Epithelial cell of esophagus (primary cell): ENCODE data around the gene SHTN1.

ENCODE experiments used
- DNase-seq: peaks from one replicate; pipeline ENCODE4 v3.0.0; 2010; ENCODE audit warnings: low read depth
- H3K4me3 ChIP-seq: 2 replicates; pipeline ENCODE4 v1.5.1; 2011; ENCODE audit warnings: mild to moderate bottlenecking, low read length, control low read depth
- TF ChIP-seq, protein P1 (sequence below): IDR thresholded peaks from 2 replicates; pipeline ENCODE4 v1.5.1; 2011; ENCODE audit warnings: low read depth, mild to moderate bottlenecking, low read length, control low read depth, inconsistent platforms; ENCODE audit not compliant: insufficient read depth; ENCODE audit errors: missing control alignments

SHTN1 gene

DNA sequence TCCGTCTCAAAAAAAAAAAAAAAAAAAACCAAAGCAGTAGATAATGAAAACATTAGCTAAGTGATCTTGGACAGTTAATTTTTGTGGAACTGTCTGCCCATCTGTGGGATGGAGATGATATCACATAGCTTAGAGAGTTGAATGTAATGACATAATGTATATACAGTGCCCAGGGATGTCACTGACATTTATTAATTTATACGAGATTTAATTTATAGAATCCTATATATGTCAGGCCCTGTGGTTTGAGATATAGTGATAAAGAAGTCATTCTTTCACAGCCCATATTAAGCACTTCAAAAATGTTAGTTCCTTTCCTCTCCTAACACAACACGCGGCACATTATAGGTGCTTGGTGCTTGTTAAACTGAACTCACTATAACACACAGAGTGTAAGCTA is 151.7 kb downstream of the SHTN1 start:
- TF ChIP-seq, protein P1, sequence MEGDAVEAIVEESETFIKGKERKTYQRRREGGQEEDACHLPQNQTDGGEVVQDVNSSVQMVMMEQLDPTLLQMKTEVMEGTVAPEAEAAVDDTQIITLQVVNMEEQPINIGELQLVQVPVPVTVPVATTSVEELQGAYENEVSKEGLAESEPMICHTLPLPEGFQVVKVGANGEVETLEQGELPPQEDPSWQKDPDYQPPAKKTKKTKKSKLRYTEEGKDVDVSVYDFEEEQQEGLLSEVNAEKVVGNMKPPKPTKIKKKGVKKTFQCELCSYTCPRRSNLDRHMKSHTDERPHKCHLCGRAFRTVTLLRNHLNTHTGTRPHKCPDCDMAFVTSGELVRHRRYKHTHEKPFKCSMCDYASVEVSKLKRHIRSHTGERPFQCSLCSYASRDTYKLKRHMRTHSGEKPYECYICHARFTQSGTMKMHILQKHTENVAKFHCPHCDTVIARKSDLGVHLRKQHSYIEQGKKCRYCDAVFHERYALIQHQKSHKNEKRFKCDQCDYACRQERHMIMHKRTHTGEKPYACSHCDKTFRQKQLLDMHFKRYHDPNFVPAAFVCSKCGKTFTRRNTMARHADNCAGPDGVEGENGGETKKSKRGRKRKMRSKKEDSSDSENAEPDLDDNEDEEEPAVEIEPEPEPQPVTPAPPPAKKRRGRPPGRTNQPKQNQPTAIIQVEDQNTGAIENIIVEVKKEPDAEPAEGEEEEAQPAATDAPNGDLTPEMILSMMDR = no peak
- DNase-seq = no peak
- H3K4me3 ChIP-seq = no peak overlapping the region

DNA sequence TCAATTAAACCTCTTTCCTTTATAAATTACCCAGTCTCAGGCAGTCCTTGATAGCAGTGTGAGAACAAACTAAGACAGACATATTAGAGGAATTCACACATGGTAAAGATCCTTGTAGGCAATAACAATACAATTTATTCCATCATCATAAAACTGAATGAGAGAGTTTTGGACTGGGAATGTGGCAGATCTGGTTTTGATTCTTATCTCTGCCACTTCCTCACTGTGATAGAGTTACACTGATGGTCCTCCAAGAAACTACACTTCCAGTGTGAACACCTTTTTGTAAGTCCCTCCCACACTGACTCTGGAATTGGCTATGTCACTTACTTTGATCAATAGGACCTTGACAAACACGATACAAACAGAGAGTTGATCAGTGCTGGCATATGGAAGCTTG is 152.7 kb downstream of the SHTN1 start:
- no peak for DNase-seq
- no peak overlapping the region for H3K4me3 ChIP-seq
- TF ChIP-seq, protein P1 = no peak

DNA sequence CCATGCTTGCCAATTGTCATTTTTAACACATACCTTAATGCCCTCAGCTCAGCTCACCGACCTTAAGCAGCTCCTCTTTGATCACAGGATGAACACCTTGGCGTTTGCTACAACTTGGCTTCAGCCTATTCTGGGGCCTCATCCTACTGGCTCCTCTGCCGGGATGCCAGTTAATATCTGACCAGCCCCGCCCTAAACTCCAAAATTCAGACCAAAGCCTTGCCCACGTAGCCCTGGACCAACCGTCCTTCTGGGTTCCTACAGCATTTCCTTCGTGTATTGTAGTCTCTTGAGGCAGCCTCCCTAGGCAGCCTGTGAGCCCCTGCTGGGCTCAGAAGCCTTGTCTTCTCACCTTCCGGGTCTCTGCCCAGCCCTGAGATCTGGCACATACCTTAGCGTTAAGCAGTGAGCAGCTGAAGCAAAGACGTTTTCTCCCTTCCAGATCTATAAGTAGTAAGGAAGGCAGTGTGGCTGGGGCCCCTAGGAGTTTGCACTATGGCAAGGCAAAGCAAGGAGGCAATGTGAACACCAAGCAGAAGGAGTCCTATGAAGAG is 154.9 kb downstream of the SHTN1 start:
- peak overlapping the region; percentile 89 for H3K4me3 ChIP-seq
- no peak for DNase-seq
- TF ChIP-seq, protein P1 = no peak

DNA sequence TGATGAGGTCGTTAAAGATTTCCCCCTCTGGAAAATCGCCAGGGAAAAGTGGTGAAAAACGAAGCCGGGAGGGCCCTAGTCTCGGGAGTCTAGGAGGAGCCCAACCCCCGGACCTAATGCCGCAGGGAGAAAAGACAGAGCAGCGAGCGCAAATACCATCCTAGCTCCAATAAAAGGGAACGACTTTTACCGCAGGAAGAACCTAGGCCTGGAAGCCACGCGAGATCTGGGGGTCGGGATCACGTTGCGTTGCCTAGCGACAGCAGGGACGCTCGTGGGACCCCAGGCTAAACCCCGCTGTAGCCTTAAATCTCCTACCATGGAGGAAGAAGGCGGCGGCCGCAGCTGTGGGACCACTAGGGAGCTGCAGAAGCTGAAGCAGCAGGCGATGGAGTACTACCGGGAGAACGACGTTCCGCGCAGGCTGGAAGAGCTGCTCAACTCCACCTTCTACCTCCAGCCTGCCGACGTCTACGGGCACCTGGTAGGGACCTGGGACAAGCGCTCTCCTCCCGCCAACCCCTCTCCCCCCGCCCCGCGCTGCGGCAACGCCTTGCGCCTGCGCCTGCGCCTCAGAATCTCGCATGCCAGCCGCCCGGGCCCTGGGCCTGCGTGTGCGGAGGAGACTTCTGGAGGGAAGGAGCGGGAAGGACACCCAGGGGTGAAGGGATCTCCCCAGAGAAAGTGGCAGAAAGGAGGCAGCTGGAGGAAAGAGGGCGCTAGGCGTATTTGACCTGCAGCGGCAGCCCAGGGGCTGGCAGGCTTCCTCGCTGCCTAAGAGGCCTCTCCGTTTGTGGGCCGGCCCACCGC is 155.5 kb downstream of the SHTN1 start, which contains the start of gene ENO4:
Gene ENO4, plus strand, starts transcription at position 252 of the 810 bp plus-strand sequence. Its CDS starts 68 bp downstream, at position 320.
- DNase-seq = peak; percentile 90
- TF ChIP-seq, protein P1 = no peak
- peak within 1 kb of the TSS; percentile 89 for H3K4me3 ChIP-seq

DNA sequence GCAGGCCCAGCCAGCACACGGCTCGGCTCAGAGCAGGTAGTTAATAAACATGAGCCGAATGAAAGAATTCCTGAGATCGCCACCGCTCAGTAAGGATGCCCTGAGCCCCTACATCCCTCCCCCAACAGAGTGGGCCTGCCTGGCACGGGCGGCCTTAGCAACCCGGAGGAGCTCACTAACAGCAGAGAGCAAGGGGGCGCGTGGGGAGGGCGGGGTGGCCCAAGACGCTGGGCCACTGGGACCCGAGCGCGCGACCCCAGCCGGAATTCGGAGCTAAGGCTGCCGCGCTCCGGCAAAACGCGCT is 156.1 kb downstream of the SHTN1 start:
- H3K4me3 ChIP-seq = peak overlapping the region; percentile 89
- TF ChIP-seq, protein P1 = no peak
- no peak for DNase-seq

DNA sequence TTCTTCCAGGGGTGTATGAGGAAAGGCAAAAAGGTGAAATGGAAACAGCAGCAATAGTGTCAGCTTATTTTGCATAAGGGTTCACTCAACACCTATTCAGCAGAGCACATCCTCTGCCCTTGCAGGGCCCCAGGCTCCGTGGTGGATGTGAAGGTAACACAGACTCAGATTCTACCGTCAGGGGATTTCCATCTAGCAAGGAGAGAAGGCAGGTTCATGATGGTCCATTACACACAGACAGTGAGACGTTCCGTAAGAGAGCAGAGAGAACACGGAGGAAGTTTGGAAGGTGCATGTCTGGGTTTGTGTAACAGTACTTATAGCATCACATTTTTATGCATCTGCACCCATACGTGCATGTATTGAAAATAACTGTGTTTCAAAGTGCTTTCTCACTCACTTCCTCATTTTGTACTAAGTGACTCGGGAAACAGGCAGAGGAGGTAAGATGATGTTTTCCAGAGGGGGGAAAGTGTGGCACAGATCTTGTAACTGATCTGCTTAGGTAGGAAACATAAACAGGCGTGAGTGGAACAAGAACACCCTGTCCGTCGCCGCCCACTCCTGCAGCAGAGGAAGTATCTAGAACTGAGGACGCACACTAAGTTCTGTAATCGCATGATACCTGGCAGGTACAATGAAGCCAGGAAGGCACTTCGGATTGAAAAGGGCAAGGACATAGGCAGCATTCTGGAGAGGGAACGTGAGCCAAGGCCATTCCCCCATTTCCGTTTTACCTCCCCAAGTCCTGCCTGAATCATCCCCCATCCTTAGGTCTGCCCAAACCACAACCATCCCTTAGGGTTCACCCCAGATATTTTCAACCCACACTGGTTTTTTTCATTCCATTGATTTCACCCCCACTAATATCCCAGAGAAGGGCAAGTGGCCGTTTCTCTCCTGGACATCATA is 156.7 kb downstream of the SHTN1 start:
- peak; percentile 12 for DNase-seq
- TF ChIP-seq, protein P1 = no peak
- peak overlapping the region; percentile 89 for H3K4me3 ChIP-seq
